GM15510 (cell line): ENCODE measurements around the gene ZCCHC4.

ENCODE experiments used
- POLR2A ChIP-seq: IDR thresholded peaks from 3 replicates; pipeline ENCODE4 v1.6.1; 2011; ENCODE audit warnings: borderline replicate concordance; ENCODE audit not compliant: insufficient read length; ENCODE audit errors: extremely low read depth

The ZCCHC4 gene

GRCh38 chr4:25308306-25308705 is 4.3 kb upstream of the ZCCHC4 start:
- no peak for TF ChIP-seq POLR2A

DNA sequence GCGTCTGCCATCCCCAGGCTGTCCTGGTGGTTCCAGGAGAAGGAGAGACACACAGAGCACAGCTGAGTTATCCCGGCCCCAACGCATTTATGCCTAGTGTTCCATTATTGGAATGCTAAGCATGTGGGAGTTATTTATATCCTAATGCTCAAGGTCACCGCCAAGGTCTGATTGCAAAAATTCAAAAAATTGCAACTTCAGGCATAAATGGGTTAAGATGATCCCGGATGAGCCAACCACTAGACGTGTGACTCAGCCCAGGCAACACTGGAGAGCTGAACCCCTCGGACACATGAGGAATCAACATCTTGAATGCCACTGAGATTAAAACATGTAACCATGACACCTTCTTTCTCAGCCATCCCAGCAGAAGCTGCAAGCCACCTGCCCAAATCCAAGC is 3.8 kb upstream of the ZCCHC4 start:
- TF ChIP-seq POLR2A = no peak

DNA sequence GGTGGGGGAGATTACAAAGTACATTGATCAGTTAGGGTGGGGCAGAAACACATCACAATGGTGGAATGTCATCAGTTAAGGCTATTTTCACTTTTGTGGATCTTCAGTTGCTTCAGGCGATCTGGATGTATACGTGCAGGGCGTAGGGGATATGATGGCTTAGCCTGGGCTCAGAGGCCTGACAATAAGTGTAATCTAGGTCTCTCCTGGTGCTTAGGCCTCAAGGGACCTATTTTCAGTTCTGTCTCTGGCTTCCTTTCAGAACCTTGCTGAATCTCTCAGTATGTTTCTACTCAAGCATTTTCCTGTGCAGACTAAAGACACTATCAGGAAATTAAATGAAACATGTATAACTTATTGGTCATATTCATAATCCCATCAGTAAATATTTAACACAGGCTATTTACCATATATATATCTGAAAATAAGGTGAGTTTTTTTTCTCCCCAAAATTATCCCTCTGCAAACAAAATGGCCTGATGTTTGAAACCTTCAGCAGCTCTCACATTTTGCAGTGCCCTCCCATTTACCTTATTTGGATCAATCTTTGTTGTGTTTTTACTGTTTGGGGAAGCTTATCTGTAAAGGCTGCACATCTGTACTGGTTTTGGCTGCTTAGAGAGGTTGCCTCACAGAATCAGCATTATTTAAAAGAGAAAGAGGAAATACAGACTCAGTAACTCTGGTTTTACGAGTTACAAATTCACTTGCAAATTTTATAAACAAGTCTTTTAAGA is 2.3 kb upstream of the ZCCHC4 start:
- TF ChIP-seq POLR2A = no peak

GRCh38 chr4:25310803-25311166 is 1.8 kb upstream of the ZCCHC4 start:
- no peak for TF ChIP-seq POLR2A

- no peak for TF ChIP-seq POLR2A
Measured at GRCh38 chr4:25313201-25313895, 774 bp downstream of the ZCCHC4 start.

DNA sequence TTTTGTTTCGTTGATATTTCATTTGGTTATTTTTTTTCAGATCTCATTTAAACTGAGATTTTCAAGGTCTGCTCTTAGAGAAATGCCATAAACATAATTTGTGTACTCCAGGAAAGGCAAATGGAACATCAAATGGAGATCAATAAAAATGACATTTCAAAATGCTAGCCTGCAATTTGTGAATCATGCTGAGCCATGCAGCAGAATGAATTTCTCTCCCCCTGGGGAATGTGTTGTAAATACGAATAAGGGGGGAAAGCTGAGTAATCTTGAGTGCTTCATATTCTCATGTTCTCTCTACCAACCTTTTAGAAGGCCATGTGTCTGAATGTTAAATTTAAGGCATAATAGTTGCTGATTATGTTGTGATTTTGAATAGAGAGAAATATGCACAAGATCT is 7.8 kb downstream of the ZCCHC4 start:
- no peak for TF ChIP-seq POLR2A

DNA sequence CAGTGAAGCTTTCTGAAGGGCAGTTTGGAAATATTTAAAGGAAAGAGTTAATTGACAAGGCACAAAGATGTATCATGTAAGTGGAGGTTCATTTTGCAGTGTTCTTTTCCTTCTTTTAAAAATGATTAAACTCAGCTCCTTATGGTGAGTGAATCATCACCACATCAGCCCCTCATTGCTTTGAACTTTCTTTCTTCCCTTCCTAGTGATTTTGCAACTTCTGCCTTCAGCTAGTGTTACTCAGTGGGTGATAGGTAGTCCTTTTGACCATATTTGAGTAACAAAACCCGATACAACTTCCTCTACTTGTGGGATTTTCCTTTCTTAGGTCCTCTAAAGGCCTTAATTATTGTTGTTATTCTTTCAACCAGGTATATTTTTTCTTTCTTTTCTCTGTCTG is 8.2 kb downstream of the ZCCHC4 start:
- no peak for TF ChIP-seq POLR2A

GRCh38 chr4:25321703-25322102 is 9.1 kb downstream of the ZCCHC4 start:
- TF ChIP-seq POLR2A = no peak

- TF ChIP-seq POLR2A = no peak
Measured at GRCh38 chr4:25330335-25330734, 17.8 kb downstream of the ZCCHC4 start.

GRCh38 chr4:25330905-25331808 is 18.6 kb downstream of the ZCCHC4 start:
- TF ChIP-seq POLR2A = no peak

GRCh38 chr4:25343671-25344070 is 31.1 kb downstream of the ZCCHC4 start:
- TF ChIP-seq POLR2A = no peak

GRCh38 chr4:25345744-25346143 is 33.2 kb downstream of the ZCCHC4 start:
- TF ChIP-seq POLR2A = no peak

GRCh38 chr4:25346913-25347312 is 34.3 kb downstream of the ZCCHC4 start:
- no peak for TF ChIP-seq POLR2A

DNA sequence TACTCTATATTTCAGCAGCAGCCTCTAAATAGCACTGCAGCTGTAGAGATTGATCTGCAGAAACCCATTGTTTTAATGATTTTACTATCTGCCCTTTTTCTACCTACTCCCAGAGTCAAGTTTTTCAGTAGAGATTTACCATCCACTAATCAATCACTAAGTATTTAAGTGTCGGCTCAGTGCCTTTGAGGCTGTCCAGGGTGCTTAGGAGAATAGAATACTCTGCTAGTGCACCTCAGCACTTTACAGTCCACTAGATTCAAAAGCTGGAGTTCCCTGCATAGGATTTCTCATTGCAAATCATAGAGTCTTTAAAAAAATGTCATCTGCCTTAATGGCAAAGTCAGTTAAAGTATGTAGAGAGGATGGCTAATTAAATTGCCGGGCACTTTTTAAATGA is 34.9 kb downstream of the ZCCHC4 start:
- TF ChIP-seq POLR2A = no peak

- no peak for TF ChIP-seq POLR2A
Measured at GRCh38 chr4:25347971-25348370, 35.4 kb downstream of the ZCCHC4 start.

DNA sequence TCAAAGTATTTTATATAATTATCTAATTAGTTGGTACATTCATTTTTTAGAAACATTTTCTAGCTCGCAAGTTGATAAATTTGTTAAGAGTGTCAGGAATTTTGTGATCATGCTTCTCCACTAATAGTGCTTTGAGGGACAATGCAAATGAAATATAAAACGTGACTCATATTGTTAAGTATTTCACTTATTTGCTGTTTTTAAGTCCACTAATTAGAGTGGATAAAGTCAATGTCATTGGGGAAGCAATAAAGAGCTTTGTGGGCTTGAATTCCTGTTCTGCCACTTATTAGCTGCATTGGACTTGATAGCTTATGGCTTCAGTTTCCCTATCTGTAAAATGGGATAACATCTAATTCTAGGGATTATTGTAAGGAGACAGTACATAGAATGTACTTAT is 38.0 kb downstream of the ZCCHC4 start:
- TF ChIP-seq POLR2A = no peak

DNA sequence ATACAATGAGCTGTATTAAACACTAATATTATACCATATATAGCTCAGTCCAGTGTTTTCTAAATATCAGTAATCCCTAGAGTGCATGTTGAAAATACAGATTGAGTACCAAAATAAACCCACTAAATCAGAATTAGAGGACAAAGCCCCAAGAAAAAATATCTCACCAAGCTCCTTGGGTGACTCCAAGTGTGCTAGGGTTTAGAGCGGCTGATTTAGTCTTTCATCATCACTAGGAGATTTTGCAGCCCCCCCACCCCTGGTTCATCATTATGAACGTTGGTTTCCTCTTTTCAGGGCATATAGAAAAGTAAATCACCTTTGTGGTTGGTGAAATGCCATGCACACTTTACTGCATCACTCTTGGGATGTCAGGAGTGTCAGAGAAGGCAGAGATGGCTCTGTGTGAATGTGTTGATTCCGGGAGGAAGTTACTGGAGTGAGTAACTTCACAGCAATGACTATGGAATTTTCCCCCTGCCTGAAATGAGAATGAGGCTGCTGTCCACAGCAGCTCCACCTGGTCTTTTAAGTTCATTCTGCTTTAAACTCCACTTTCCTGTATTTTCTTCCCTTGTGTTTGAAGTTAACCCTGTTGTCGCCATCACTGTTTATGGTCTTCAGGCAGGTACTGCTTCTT is 39.3 kb downstream of the ZCCHC4 start:
- TF ChIP-seq POLR2A = no peak
